NT2/D1 (cell line): ENCODE measurements around the gene RBCK1.

ENCODE experiments used
- DNase-seq: peaks from one replicate; pipeline ENCODE4 v3.0.0-alpha.2; 2011; ENCODE audit warnings: low read depth, low spot score
- H3K27me3 ChIP-seq: 2 replicates; pipeline ENCODE4 v1.6.0; 2011; ENCODE audit warnings: mild to moderate bottlenecking; ENCODE audit not compliant: insufficient read length, insufficient read depth
- H3K36me3 ChIP-seq: 2 replicates; pipeline ENCODE4 v1.6.1; 2011; ENCODE audit warnings: mild to moderate bottlenecking, low read length, mixed read lengths; ENCODE audit not compliant: insufficient read depth, insufficient read length
- H3K4me1 ChIP-seq: 2 replicates; pipeline ENCODE4 v1.5.1; 2011; ENCODE audit not compliant: insufficient read depth, insufficient read length
- H3K4me3 ChIP-seq: 2 replicates; pipeline ENCODE4 v1.5.1; 2011; ENCODE audit warnings: low read depth; ENCODE audit not compliant: insufficient read length
- H3K9ac ChIP-seq: 2 replicates; pipeline ENCODE4 v1.6.0; 2011; ENCODE audit warnings: low read depth; ENCODE audit not compliant: insufficient read length
- H3K9me3 ChIP-seq: 2 replicates; pipeline ENCODE4 v1.5.1; 2011; ENCODE audit warnings: mild to moderate bottlenecking, low read length; ENCODE audit not compliant: insufficient read depth
- SUZ12 ChIP-seq: IDR thresholded peaks from 2 replicates; pipeline ENCODE4 v1.6.1; 2011; ENCODE audit not compliant: insufficient read length, insufficient read depth; ENCODE audit errors: extremely low read depth
- YY1 ChIP-seq: IDR thresholded peaks from 2 replicates; pipeline ENCODE4 v1.6.1; 2011; ENCODE audit not compliant: insufficient read length, insufficient read depth
- ZNF274 ChIP-seq: IDR thresholded peaks from 2 replicates; pipeline ENCODE4 v1.6.1; 2011; ENCODE audit warnings: mild to moderate bottlenecking, low read depth, low read length

Gene RBCK1

DNA sequence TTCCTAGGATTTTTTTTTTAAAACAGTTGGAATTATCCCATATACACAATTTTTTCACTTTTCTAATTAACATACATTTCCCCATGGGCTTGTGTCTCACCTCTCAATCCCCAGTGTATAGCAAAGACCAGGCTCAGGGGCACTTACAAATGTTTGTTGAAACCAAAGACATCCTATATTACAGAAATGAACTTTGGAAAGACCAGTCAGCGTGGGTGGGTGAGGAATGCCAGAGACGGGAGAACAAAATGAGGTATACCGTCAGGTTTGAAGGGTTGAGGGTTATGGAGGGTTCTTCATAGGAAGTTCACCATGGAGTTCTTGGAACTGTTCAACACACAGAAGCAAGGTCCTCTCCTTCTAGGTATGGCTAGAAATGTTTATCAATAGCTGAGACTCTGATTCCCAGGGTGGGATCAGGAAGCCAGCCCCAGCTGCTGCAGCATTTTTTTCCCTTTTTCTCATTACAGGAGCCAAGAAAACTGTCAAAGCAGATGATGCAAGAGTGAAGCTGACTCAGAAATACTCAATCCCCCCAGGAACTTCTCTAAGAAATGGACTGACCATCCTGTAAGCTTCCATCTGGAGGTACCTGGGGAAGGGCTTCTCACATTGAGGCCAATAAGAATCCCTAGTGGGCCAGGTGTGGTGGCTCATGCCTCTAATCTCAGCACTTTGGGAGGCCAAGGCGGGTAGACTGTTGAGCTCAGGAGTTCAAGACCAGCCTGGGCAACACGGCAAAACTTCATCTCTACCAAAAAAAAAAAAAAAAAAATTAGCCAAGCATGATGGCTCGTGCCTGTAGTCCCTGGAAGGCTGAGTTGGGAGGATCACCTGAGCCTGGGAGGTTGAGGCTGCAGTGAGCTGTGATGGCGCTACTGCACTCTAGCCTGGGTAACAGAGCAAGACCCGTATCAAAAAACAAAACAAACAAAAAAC is 70.2 kb downstream of the RBCK1 start:
- TF ChIP-seq YY1 (no peak), SUZ12 (no peak), ZNF274 (no peak)
- no peak for DNase-seq
- H3K27me3 ChIP-seq = no peaks in the 10 kb centered on the region
- H3K9me3 ChIP-seq = peaks cover 4% of the 10 kb centered on the region; the same call in 1 of the 2 replicates
- peaks cover 37% of the 10 kb centered on the region for H3K36me3 ChIP-seq
- H3K4me1 ChIP-seq = no peaks in the 10 kb centered on the region
- no peak overlapping the region for H3K9ac ChIP-seq
- no peak overlapping the region for H3K4me3 ChIP-seq

DNA sequence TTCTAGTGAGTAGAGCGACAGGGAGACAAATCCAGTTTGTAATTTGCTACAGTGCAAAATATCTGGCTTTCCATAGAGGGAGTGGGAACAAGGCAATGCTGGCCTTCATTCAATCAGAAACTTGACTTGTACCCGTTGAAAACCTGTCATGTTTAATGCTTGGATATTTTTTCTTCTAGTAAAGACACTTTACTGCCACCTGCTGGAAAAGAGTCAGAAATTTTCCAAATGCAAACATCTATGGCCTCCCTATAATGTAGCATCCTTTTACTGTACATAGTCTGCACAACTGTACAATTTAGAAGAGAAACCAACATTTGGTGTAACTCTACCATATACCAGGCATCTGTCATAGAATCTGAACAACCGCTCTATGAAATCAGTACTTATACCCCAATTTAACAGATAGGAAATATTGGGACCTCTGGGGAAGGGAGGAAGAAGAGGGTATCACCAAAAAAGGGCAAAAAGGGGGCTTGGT is 70.9 kb downstream of the RBCK1 start:
- Histone ChIP-seq H3K9me3 (no peaks in the 10 kb centered on the region), H3K4me3 (no peak overlapping the region), H3K9ac (no peak overlapping the region), H3K36me3 (peaks cover 44% of the 10 kb centered on the region), H3K27me3 (no peaks in the 10 kb centered on the region), H3K4me1 (no peaks in the 10 kb centered on the region)
- DNase-seq = peak; percentile 16
- no peak for TF ChIP-seq ZNF274
- no peak for TF ChIP-seq SUZ12
- TF ChIP-seq YY1 = no peak

DNA sequence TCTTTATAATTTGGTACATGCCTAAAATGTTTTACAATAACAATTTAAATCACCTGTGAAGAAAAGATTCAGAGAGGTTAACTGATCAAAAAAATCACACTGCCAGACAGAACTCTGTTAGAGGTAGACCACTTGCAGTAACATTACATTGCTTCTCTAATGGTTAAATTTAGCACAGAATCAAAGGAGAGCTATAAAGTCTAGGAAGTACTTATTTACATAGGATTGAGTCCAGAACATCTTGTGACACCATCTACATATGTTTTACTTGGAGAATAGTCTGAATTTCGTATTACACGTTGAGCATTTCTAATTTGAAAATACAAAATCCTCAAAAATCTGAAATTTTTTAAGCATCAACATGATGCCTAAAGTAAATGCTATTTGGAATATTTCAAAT is 71.4 kb downstream of the RBCK1 start:
- peaks cover 49% of the 10 kb centered on the region for H3K36me3 ChIP-seq
- no peak for DNase-seq
- no peak overlapping the region for H3K9ac ChIP-seq
- no peaks in the 10 kb centered on the region for H3K4me1 ChIP-seq
- H3K9me3 ChIP-seq = no peaks in the 10 kb centered on the region
- H3K27me3 ChIP-seq = no peaks in the 10 kb centered on the region
- no peak for TF ChIP-seq SUZ12
- no peak for TF ChIP-seq YY1
- TF ChIP-seq ZNF274 = no peak
- H3K4me3 ChIP-seq = no peak overlapping the region

DNA sequence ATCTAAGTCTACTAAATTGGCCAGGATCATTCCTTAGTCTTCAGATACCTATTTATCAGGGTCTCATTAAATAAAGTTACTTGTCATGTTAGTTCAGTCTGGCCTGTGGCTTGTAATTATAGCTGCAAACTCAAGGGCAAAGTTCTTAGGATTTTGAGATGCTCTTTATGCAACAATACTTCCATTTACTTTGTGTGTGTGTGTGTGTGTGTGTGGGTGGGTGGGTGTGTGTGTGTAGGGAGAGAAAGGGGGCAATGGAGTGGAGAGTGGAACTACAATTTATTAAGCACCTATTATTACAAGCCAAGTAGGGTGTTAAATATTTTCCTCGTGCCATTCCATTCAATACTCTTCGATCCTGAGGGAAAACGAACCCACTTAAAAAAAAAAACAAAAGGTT is 71.9 kb downstream of the RBCK1 start:
- Histone ChIP-seq H3K4me3 (no peak overlapping the region), H3K36me3 (peaks cover 53% of the 10 kb centered on the region), H3K4me1 (no peaks in the 10 kb centered on the region), H3K9ac (no peak overlapping the region), H3K9me3 (no peaks in the 10 kb centered on the region), H3K27me3 (no peaks in the 10 kb centered on the region)
- no peak for DNase-seq
- TF ChIP-seq YY1 (no peak), SUZ12 (no peak), ZNF274 (no peak)

DNA sequence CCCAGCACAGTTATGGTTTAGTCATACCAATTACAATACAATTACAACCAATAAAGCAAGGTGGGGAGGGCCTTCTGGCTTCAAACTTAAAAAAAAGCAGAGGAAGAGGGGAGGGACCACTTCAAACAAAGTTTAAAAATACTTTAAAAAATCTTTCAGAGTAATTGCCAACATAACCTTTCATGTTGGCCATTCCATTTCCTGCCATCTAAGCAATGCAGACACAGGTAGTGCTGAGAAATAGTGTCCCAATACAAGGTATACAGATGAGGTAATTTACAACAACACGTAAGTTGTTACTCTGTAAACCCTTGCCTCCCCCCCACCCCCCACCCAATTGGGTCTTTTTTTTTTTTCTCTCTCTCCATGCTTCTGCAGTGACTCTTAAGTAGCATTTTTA is 73.1 kb downstream of the RBCK1 start:
- no peaks in the 10 kb centered on the region for H3K27me3 ChIP-seq
- peaks cover 64% of the 10 kb centered on the region for H3K36me3 ChIP-seq
- H3K4me1 ChIP-seq = no peaks in the 10 kb centered on the region
- DNase-seq = no peak
- no peak for TF ChIP-seq SUZ12
- TF ChIP-seq YY1 = no peak
- TF ChIP-seq ZNF274 = no peak
- no peak overlapping the region for H3K9ac ChIP-seq
- no peaks in the 10 kb centered on the region for H3K9me3 ChIP-seq
- no peak overlapping the region for H3K4me3 ChIP-seq
